GM23248 (cell line): ENCODE measurements around the gene C20orf141.

Experiments used
- EZH2 ChIP-seq: fragments of 200-600 bp; sonication (generic); IDR thresholded peaks from 2 replicates; pipeline ENCODE4 v1.6.1; 2018; ENCODE audit warnings: antibody characterized with exemption, mild to moderate bottlenecking; ENCODE audit not compliant: insufficient read depth, poor library complexity, severe bottlenecking
- EZH2phosphoT487 ChIP-seq: fragments of 200-600 bp; sonication (generic); IDR thresholded peaks from 2 replicates; pipeline ENCODE4 v1.6.1; 2018; ENCODE audit warnings: antibody characterized with exemption, moderate library complexity, mild to moderate bottlenecking, low read depth; ENCODE audit not compliant: insufficient read depth

- TF ChIP-seq EZH2phosphoT487 (no peak), EZH2 (no peak)
Observed at GRCh38 chr20:2833761-2834160, 19.0 kb downstream of the C20orf141 start.
